PC-9 (cell line): ENCODE data around the gene INSM2. TPM values are rescaled to one million over a fixed set of nuclear protein-coding genes. Genes with fewer than 3 reads are reported as not detected.

Experiments used
- BruUV-seq: library from RNA; stranded (reverse); fragments of 400-500 nt; replicated peaks from 2 replicates; lab custom pipeline; 2021; lab: Mats Ljungman, UMichigan
- CTCF ChIA-PET: fragments of 300-600 bp; sonication (Branson Sonifier 250); formaldehyde crosslinking; loops from one replicate; lab custom pipeline; 2022; ENCODE audit warnings: antibody characterized with exemption; lab: Charles Lee
- POLR2A ChIA-PET: fragments of 300-600 bp; sonication (Branson Sonifier 250); formaldehyde crosslinking; loops from one replicate; lab custom pipeline; 2022; ENCODE audit warnings: antibody characterized with exemption; ENCODE audit not compliant: unreplicated experiment; lab: Charles Lee
- DNase-seq, 2 experiments: peaks; one replicate each; pipeline versions ENCODE4 v3.0.0 to v3.0.0-alpha.2; 2015 to 2022; ENCODE audit warnings: mixed read lengths in 1 of 2
- H2AFZ ChIP-seq: fragments of 200-600 bp; sonication (generic); 2 replicates; pipeline ENCODE4 v1.8.1; 2017; ENCODE audit warnings: antibody characterized with exemption
- H3F3A ChIP-seq: fragments of 200-600 bp; sonication (generic); 2 replicates; pipeline ENCODE4 v1.8.1; 2017; ENCODE audit warnings: antibody characterized with exemption, mild to moderate bottlenecking, low read depth; ENCODE audit not compliant: insufficient read depth
- H3K27ac ChIP-seq: fragments of 200-600 bp; sonication (generic); 2 replicates; pipeline ENCODE4 v1.6.1; 2016; ENCODE audit warnings: mixed run types
- H3K27me3 ChIP-seq: fragments of 200-600 bp; sonication (generic); 2 replicates; pipeline ENCODE4 v1.6.1; 2016; ENCODE audit warnings: low read depth, mixed run types; ENCODE audit not compliant: insufficient read depth
- H3K36me3 ChIP-seq: fragments of 200-600 bp; sonication (generic); 2 replicates; pipeline ENCODE4 v1.6.1; 2016; ENCODE audit warnings: low read depth, mixed run types
- H3K4me1 ChIP-seq: fragments of 200-600 bp; sonication (generic); replicated peaks from 2 replicates; pipeline ENCODE4 v1.6.1; 2016; ENCODE audit warnings: mixed run types; ENCODE audit not compliant: insufficient read depth
- H3K4me2 ChIP-seq: fragments of 200-600 bp; sonication (generic); 2 replicates; pipeline ENCODE4 v1.6.1; 2017; ENCODE audit warnings: mixed run types
- H3K4me3 ChIP-seq: fragments of 200-600 bp; sonication (generic); 2 replicates; pipeline ENCODE4 v1.6.1; 2016; ENCODE audit warnings: mixed run types
- H3K79me2 ChIP-seq: fragments of 200-600 bp; sonication (generic); 2 replicates; pipeline ENCODE4 v1.6.1; 2017; ENCODE audit warnings: low read depth, mixed run types
- H3K9me2 ChIP-seq: fragments of 200-600 bp; sonication (generic); 2 replicates; pipeline ENCODE4 v1.8.1; 2017; ENCODE audit warnings: mild to moderate bottlenecking; ENCODE audit not compliant: insufficient read depth
- H3K9me3 ChIP-seq: fragments of 200-600 bp; sonication (generic); 2 replicates; pipeline ENCODE4 v1.8.1; 2016; ENCODE audit warnings: low read depth; ENCODE audit not compliant: insufficient read depth
- H4K20me1 ChIP-seq: fragments of 200-600 bp; sonication (generic); 2 replicates; pipeline ENCODE4 v1.8.1; 2017; ENCODE audit not compliant: insufficient read depth
- EZH2 ChIP-seq: fragments of 200-600 bp; sonication (generic); IDR thresholded peaks from 2 replicates; pipeline ENCODE4 v1.8.0; 2017; ENCODE audit warnings: antibody characterized with exemption, low read depth
- intact Hi-C: fragments of 100-400 bp; cut with micrococcal nuclease; formaldehyde crosslinking; loops from one replicate; pipeline ENCODE4 v1.10.0; 2022; ENCODE audit not compliant: unreplicated experiment
- total RNA-seq: library from RNA; stranded (reverse); gene quantifications from 2 replicates; pipeline ENCODE4 v1.2.3, GENCODE V29; 2021
- TF ChIP-seq, protein P1 (sequence below): fragments of 200-600 bp; sonication (generic); conservative IDR thresholded peaks from 2 replicates; pipeline ENCODE4 v1.6.1; 2017; ENCODE audit warnings: mixed run types, antibody characterized with exemption, mild to moderate bottlenecking, moderate library complexity

Gene INSM2
- total RNA-seq, 1 experiment from 2014 or later, result not detected

GRCh38 chr14:35558680-35559079 is 24.7 kb downstream of the INSM2 start:
- H3F3A ChIP-seq, result no peaks in the 10 kb centered on the region
- H3K27ac ChIP-seq, result no peak overlapping the region
- no peak for TF ChIP-seq EZH2
- TF ChIP-seq, protein P1, sequence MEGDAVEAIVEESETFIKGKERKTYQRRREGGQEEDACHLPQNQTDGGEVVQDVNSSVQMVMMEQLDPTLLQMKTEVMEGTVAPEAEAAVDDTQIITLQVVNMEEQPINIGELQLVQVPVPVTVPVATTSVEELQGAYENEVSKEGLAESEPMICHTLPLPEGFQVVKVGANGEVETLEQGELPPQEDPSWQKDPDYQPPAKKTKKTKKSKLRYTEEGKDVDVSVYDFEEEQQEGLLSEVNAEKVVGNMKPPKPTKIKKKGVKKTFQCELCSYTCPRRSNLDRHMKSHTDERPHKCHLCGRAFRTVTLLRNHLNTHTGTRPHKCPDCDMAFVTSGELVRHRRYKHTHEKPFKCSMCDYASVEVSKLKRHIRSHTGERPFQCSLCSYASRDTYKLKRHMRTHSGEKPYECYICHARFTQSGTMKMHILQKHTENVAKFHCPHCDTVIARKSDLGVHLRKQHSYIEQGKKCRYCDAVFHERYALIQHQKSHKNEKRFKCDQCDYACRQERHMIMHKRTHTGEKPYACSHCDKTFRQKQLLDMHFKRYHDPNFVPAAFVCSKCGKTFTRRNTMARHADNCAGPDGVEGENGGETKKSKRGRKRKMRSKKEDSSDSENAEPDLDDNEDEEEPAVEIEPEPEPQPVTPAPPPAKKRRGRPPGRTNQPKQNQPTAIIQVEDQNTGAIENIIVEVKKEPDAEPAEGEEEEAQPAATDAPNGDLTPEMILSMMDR, result no peak
- H3K9me2 ChIP-seq, result no peaks in the 10 kb centered on the region
- BruUV-seq, result no TSS peak
- no peak overlapping the region for H2AFZ ChIP-seq
- ChIA-PET POLR2A (no interaction called here), CTCF (no interaction called here)
- no peaks in the 10 kb centered on the region for H3K4me1 ChIP-seq
- DNase-seq, result no peak
- no peak overlapping the region for H3K4me3 ChIP-seq
- no peaks in the 10 kb centered on the region for H3K27me3 ChIP-seq
- no peaks in the 10 kb centered on the region for H3K9me3 ChIP-seq
- H3K4me2 ChIP-seq, result no peak overlapping the region
- no peaks in the 10 kb centered on the region for H3K79me2 ChIP-seq
- H4K20me1 ChIP-seq, result no peaks in the 10 kb centered on the region
- intact Hi-C loops, result no loop called here
- no peaks in the 10 kb centered on the region for H3K36me3 ChIP-seq

DNA sequence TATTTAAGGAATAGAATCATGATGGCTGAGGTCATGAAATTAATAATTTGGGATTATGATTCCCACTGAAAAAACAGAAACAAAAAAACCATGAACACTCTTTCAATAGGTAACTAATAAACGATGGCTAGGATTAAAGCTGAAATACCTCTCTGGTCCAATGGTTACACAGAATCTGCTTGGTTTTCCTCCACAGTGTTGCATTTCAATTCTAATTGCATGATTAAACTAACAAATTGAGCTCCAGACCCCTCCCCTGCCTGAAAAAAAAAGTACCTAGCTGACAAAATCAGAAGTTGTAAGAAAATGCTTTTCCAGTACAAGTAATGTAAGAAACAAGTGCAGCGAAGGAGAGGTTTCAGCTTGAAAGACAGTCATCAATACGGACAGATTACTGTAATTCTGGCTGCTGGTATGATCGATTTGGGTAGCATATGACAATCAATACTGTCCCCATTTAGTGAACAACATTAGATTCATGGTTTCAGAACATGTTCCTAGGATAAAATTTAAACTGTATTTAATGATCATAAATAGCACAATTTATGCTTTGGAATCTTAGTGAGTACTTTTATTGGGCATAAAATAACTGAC is 32.0 kb downstream of the INSM2 start:
- Histone ChIP-seq H3K9me3 (no peaks in the 10 kb centered on the region), H3K36me3 (no peaks in the 10 kb centered on the region), H3K9me2 (no peaks in the 10 kb centered on the region), H2AFZ (no peak overlapping the region), H3K27me3 (no peaks in the 10 kb centered on the region), H3K27ac (no peak overlapping the region), H3F3A (no peaks in the 10 kb centered on the region), H3K4me1 (no peaks in the 10 kb centered on the region), H4K20me1 (no peaks in the 10 kb centered on the region), H3K4me3 (no peak overlapping the region), H3K79me2 (no peaks in the 10 kb centered on the region), H3K4me2 (no peak overlapping the region)
- TF ChIP-seq EZH2, result no peak
- TF ChIP-seq, protein P1, result no peak
- DNase-seq, result no peak
- intact Hi-C loops, result no loop called here
- ChIA-PET CTCF (no interaction called here), POLR2A (no interaction called here)
- no TSS peak for BruUV-seq

- Histone ChIP-seq H3K9me3 (no peaks in the 10 kb centered on the region), H3K4me2 (no peak overlapping the region), H3K4me1 (no peaks in the 10 kb centered on the region), H3K4me3 (no peak overlapping the region), H3K27ac (no peak overlapping the region), H3K9me2 (no peaks in the 10 kb centered on the region), H2AFZ (no peak overlapping the region), H3K36me3 (no peaks in the 10 kb centered on the region), H4K20me1 (no peaks in the 10 kb centered on the region), H3K79me2 (no peaks in the 10 kb centered on the region), H3F3A (no peaks in the 10 kb centered on the region), H3K27me3 (no peaks in the 10 kb centered on the region)
- no TSS peak for BruUV-seq
- ChIA-PET CTCF (no interaction called here), POLR2A (no interaction called here)
- TF ChIP-seq EZH2, result no peak
- TF ChIP-seq, protein P1, result no peak
- no peak for DNase-seq
- intact Hi-C loops, result no loop called here
Measured at GRCh38 chr14:35571598-35571997, 37.6 kb downstream of the INSM2 start.
